OCI-LY7 (cell line): ENCODE results near the gene CCL3. TPM values are rescaled to one million over a fixed set of nuclear protein-coding genes. Genes with fewer than 3 reads are reported as not detected.

ENCODE experiments used
- BruUV-seq: library from RNA; stranded (reverse); fragments of 400-500 nt; replicated peaks from 2 replicates; lab custom pipeline; 2021; lab: Mats Ljungman, UMichigan
- CTCF ChIA-PET: fragments of 300-600 bp; sonication (Branson Sonifier 250); formaldehyde crosslinking; loops from one replicate; lab custom pipeline; 2022; ENCODE audit warnings: antibody characterized with exemption; ENCODE audit not compliant: unreplicated experiment; lab: Charles Lee
- POLR2A ChIA-PET: fragments of 300-600 bp; sonication (Branson Sonifier 250); formaldehyde crosslinking; loops from one replicate; lab custom pipeline; 2022; ENCODE audit warnings: antibody characterized with exemption; lab: Charles Lee
- DNase-seq: peaks from one replicate; pipeline ENCODE4 v3.0.0-alpha.2; 2015; ENCODE audit warnings: low spot score
- H2AFZ ChIP-seq: fragments of 200-600 bp; sonication (generic), shearing (Covaris generic); 2 replicates; pipeline ENCODE4 v1.6.1; 2014; ENCODE audit warnings: mild to moderate bottlenecking, antibody characterized with exemption, low read length, moderate library complexity
- H3K27ac ChIP-seq: fragments of 200-600 bp; sonication (generic); 2 replicates; pipeline ENCODE4 v1.5.1; 2014; ENCODE audit warnings: mixed run types, low read depth, mild to moderate bottlenecking, moderate library complexity, low read length, inconsistent platforms; ENCODE audit not compliant: poor library complexity, severe bottlenecking
- H3K36me3 ChIP-seq: fragments of 200-600 bp; sonication (generic); 2 replicates; pipeline ENCODE4 v1.6.1; 2014; ENCODE audit warnings: mild to moderate bottlenecking, antibody characterized with exemption, low read length, moderate library complexity, mixed read lengths; ENCODE audit not compliant: insufficient read depth
- H3K4me1 ChIP-seq: fragments of 200-600 bp; sonication (generic); 2 replicates; pipeline ENCODE4 v1.5.1; 2014; ENCODE audit warnings: mild to moderate bottlenecking, low read length; ENCODE audit not compliant: insufficient read depth, poor library complexity, severe bottlenecking
- H3K4me2 ChIP-seq: fragments of 200-600 bp; sonication (generic); 2 replicates; pipeline ENCODE4 v1.6.1; 2014; ENCODE audit warnings: mild to moderate bottlenecking, low read length
- H3K4me3 ChIP-seq: fragments of 200-600 bp; sonication (generic); 2 replicates; pipeline ENCODE4 v1.5.1; 2014; ENCODE audit warnings: mild to moderate bottlenecking, low read depth, low read length; ENCODE audit not compliant: poor library complexity, severe bottlenecking
- H3K79me2 ChIP-seq: fragments of 200-600 bp; sonication (generic); 2 replicates; pipeline ENCODE4 v1.6.1; 2016; ENCODE audit warnings: low read depth, mild to moderate bottlenecking, low read length, moderate library complexity, mixed read lengths; ENCODE audit not compliant: insufficient read depth
- H3K9me2 ChIP-seq: fragments of 200-600 bp; sonication (generic); 2 replicates; pipeline ENCODE4 v1.6.1; 2016; ENCODE audit warnings: mild to moderate bottlenecking, low read length, mixed read lengths; ENCODE audit not compliant: insufficient read depth
- H3K9me3 ChIP-seq: fragments of 200-600 bp; sonication (generic); 2 replicates; pipeline ENCODE4 v1.6.1; 2014; ENCODE audit warnings: mild to moderate bottlenecking, mixed run types, low read length, mixed read lengths
- H4K20me1 ChIP-seq: fragments of 200-600 bp; sonication (generic); 2 replicates; pipeline ENCODE4 v1.6.1; 2014; ENCODE audit warnings: mild to moderate bottlenecking, antibody characterized with exemption, low read length, moderate library complexity, mixed read lengths; ENCODE audit not compliant: insufficient read depth
- EZH2phosphoT487 ChIP-seq: fragments of 200-600 bp; sonication (generic); IDR thresholded peaks from 2 replicates; pipeline ENCODE4 v1.6.1; 2018; ENCODE audit warnings: low read depth, borderline replicate concordance, mild to moderate bottlenecking, mixed run types, antibody characterized with exemption, low read length, moderate library complexity, mixed read lengths
- intact Hi-C: fragments of 100-400 bp; cut with micrococcal nuclease; formaldehyde crosslinking; loops from one replicate; pipeline ENCODE4 v1.10.0; 2022; ENCODE audit not compliant: unreplicated experiment
- total RNA-seq, 2 experiments: library from RNA; depleted of rRNA in 1 of 2; stranded (reverse); fragments of >200 nt in 1 of 2; shearing (Covaris generic) in 1 of 2; gene quantifications; 2 replicates each; pipeline ENCODE4 v1.2.3, GENCODE V29; 2014 to 2022
- TF ChIP-seq, protein P1 (sequence below): fragments of 200-600 bp; sonication (generic); conservative IDR thresholded peaks from 2 replicates; pipeline ENCODE4 v1.5.1; 2014; ENCODE audit warnings: mild to moderate bottlenecking, antibody characterized with exemption, low read length, moderate library complexity, mixed read lengths

Gene CCL3
- total RNA-seq, 2 experiments from 2014 or later: not detected

DNA sequence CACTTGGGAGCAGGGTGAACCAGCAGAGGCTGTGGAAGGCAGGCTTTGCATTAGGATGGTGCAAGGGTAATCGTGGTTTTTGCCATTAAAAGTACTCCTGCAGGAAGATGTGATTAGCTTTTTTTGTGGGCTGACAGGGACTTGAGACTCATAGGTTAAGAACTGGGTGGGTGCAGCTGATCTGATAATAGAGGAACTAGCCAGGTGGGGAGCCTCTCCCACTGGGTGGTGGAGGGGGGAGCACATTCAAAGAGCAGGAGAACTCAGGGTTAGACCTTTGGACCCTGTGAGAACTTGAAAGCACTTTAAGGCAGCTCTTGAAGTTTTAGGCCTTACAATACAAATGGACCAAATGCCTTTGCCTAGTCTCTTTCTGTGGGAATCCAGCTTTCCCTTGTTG lies 46.1 kb upstream of the CCL3 start:
- Histone ChIP-seq H3K36me3 (no peaks in the 10 kb centered on the region), H3K4me3 (no peak overlapping the region), H3K4me1 (no peaks in the 10 kb centered on the region), H3K27ac (no peak overlapping the region), H3K79me2 (no peaks in the 10 kb centered on the region), H3K9me3 (no peaks in the 10 kb centered on the region), H2AFZ (no peak overlapping the region), H3K9me2 (no peaks in the 10 kb centered on the region), H3K4me2 (no peak overlapping the region), H4K20me1 (no peaks in the 10 kb centered on the region)
- ChIA-PET POLR2A (no interaction called here), CTCF (no interaction called here)
- no peak for TF ChIP-seq EZH2phosphoT487
- TF ChIP-seq, protein P1, sequence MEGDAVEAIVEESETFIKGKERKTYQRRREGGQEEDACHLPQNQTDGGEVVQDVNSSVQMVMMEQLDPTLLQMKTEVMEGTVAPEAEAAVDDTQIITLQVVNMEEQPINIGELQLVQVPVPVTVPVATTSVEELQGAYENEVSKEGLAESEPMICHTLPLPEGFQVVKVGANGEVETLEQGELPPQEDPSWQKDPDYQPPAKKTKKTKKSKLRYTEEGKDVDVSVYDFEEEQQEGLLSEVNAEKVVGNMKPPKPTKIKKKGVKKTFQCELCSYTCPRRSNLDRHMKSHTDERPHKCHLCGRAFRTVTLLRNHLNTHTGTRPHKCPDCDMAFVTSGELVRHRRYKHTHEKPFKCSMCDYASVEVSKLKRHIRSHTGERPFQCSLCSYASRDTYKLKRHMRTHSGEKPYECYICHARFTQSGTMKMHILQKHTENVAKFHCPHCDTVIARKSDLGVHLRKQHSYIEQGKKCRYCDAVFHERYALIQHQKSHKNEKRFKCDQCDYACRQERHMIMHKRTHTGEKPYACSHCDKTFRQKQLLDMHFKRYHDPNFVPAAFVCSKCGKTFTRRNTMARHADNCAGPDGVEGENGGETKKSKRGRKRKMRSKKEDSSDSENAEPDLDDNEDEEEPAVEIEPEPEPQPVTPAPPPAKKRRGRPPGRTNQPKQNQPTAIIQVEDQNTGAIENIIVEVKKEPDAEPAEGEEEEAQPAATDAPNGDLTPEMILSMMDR: no peak
- intact Hi-C loops: no loop called here
- no peak for DNase-seq
- no TSS peak for BruUV-seq

DNA sequence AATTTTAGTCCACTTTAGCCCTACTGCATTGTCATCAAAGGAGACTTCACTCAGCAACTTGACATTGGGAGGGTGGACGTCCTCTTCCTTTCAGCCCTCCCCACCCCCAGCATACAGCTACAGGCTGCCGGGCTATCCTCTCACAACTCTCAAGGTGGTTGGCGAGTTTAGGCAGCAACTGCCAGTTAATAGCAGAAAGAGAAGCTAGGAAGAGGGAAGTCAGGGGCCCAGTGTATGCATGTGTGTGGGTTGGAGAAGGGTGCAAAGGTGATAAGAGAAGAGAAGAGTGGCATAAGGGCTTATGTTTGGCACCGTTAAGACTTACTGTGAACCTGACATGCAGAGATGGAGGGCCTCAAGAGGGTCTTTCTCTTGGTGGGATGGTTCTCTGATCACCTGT lies 45.5 kb upstream of the CCL3 start:
- ChIA-PET POLR2A (no interaction called here), CTCF (no interaction called here)
- no TSS peak for BruUV-seq
- Histone ChIP-seq H3K4me3 (no peak overlapping the region), H3K79me2 (no peaks in the 10 kb centered on the region), H4K20me1 (no peaks in the 10 kb centered on the region), H3K9me3 (no peaks in the 10 kb centered on the region), H3K4me2 (no peak overlapping the region), H3K4me1 (no peaks in the 10 kb centered on the region), H3K36me3 (no peaks in the 10 kb centered on the region), H3K9me2 (no peaks in the 10 kb centered on the region), H2AFZ (no peak overlapping the region), H3K27ac (no peak overlapping the region)
- no peak for TF ChIP-seq EZH2phosphoT487
- TF ChIP-seq, protein P1: no peak
- no peak for DNase-seq
- intact Hi-C loops: no loop called here

DNA sequence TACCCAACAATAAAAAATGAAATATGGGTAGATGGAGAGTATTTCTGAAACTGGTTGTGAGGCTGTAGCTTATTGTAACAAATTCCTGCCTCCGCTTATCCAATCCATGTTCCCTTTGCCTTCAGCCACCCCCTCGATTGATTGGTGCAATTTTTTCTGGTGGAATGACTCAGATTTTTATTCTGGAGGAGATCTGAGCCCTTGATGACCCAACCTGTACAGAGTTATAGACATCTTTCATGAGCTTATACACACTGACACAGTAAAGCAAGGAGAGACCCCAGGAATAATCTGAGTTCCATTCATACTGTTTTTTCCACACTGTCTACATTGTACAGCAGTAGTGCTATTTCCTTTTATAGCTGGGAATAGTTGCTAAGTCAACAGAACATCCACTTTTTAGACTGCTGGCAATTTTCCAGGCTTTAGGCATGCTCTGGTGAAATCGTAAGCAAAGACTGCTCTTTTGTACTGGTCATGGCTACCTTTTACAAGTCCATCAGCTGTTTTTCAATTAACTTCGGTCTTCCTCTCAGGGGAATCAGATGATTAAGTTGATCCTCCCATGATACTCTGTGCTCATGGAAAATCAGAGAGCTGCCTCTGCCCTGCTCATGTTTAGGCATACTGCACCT lies 43.8 kb upstream of the CCL3 start:
- H3K9me2 ChIP-seq: no peaks in the 10 kb centered on the region
- TF ChIP-seq, protein P1: no peak
- TF ChIP-seq EZH2phosphoT487: no peak
- ChIA-PET POLR2A (interaction anchor here (0.7 kb wide), 1 partner anchor 12 kb away, joined by 7 read pairs; no protein-coding TSS in a partner anchor), CTCF (no interaction called here)
- H3K79me2 ChIP-seq: no peaks in the 10 kb centered on the region
- H3K4me1 ChIP-seq: no peaks in the 10 kb centered on the region
- no peak for DNase-seq
- H3K27ac ChIP-seq: no peak overlapping the region
- no peaks in the 10 kb centered on the region for H3K9me3 ChIP-seq
- no peak overlapping the region for H3K4me3 ChIP-seq
- H4K20me1 ChIP-seq: no peaks in the 10 kb centered on the region
- intact Hi-C loops: no loop called here
- no peaks in the 10 kb centered on the region for H3K36me3 ChIP-seq
- no peak overlapping the region for H2AFZ ChIP-seq
- BruUV-seq: no TSS peak
- H3K4me2 ChIP-seq: no peak overlapping the region
